Stimulated activated CD4-positive, alpha-beta T cell treated with anti-CD3 and anti-CD28 coated beads, Interleukin-15, amount 100 ng/mL, for 48 hours (primary cell): Measurements from ENCODE around the gene PAFAH2.
"Not testable (repeated sequence)": the region's sequence is repeated elsewhere in the genome, so short reads cannot be mapped to it uniquely, and the experiment has no call there.

ENCODE experiments used
- DNase-seq, 2 donors: peaks; one replicate each; pipeline ENCODE4 v3.0.0-alpha.2; 2020; ENCODE audit warnings: low read depth in 2 of 2

The PAFAH2 gene

GRCh38 chr1:25985171-25985570 is 12.7 kb downstream of the PAFAH2 start:
- DNase-seq = no peak

DNA sequence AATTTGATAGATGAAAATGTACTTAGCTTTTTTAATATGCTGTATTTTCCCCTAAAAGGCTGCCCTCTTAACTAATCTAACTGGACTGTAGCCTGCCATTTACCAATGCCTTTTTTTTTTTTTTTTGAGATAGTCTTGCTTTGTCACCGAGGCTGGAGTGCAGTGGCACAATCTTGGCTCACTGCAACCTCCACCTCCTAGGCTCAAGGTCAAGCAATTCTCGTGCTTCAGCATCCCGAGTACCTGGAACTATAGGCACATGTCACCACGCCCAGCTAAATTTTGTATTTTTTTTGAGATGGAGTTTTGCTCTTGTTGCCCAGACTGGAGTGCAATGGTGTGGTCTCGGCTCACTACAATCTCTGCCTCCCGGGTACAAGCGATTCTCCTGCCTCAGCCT is 18.7 kb downstream of the PAFAH2 start:
- no peak for DNase-seq

DNA sequence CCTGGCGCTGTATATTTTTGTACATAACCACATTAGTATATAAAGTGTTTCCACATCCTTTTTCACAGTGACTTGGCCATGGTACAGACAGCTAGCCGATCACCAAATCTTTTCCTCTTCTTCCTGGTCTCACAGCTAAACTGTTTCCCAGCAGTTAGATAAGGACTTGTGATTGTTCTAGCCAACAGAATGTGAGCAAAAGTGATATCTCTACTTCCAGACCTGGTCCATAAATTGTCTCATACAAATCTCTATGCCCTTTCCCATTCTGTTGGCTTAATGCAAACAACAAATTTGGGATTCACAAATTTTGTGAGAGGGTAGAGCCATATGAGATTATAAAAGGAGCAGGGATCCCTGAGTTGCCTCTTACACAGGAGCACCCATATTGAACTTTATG is 19.5 kb downstream of the PAFAH2 start:
- no peak for DNase-seq

DNA sequence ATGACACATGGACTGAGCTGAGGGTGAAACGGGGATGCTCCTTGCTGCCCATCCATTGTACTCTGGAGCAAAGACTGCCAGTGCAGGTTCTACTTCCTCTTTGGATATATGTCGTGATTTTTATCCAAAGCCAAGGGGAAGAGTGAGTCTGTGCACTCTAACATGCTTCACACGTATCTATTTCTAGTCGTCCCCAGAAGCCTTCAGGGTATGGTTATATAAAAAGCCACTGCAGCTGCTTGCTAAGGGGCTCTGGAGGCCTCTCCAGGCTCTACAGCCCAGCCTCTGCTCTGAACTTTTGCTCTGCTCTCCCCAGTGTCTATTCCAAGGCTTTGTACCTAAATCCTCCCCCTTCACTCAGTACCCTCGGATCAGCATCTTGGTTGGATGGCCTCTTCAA is 20.1 kb downstream of the PAFAH2 start:
- DNase-seq = no peak

GRCh38 chr1:25973610-25974321 is 24.1 kb downstream of the PAFAH2 start:
- no peak for DNase-seq

GRCh38 chr1:25971811-25972180 is 26.1 kb downstream of the PAFAH2 start:
- no peak for DNase-seq

- no peak for DNase-seq
Observed at GRCh38 chr1:25971066-25971810, 26.6 kb downstream of the PAFAH2 start.

DNA sequence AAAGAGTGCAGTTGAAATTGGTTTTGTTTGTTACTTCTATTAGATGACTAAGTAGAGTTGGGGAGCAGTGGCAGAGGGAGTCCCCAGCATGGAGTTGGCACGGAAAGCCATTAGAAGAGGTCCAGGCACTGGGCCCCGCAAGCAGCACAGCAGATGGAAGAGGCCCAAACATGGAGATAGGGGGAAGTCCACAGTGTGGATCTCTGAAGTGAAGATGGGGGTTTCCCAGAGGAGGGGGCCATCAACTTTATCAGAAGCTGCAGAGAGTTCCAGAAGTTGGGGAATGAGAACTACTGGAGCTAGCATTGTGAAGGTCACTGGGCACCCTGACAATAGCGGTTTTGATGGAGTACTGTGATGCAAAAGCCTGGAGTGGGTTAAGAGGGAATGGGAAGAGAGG is 30.6 kb downstream of the PAFAH2 start:
- DNase-seq = no peak

GRCh38 chr1:25959611-25960010 is 38.3 kb downstream of the PAFAH2 start:
- DNase-seq = no peak

DNA sequence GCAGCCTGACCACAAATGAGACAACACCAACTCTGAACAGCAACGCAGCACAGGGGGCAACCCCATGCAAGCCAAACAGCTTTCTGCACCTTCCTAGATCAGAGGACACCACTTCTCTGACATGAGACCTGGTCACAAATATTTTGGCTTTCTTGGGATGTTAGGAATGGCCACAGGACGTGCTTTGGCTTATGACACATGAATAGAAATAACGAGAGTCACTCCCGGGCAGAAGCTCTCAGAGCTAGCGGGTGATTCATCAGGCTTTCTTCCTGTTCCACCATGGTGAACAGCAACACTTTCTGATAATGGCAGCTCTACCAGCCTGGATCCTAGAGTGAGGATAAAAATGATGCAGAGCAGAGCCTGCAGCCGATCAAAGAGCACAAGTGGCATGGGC is 39.4 kb downstream of the PAFAH2 start:
- no peak for DNase-seq

DNA sequence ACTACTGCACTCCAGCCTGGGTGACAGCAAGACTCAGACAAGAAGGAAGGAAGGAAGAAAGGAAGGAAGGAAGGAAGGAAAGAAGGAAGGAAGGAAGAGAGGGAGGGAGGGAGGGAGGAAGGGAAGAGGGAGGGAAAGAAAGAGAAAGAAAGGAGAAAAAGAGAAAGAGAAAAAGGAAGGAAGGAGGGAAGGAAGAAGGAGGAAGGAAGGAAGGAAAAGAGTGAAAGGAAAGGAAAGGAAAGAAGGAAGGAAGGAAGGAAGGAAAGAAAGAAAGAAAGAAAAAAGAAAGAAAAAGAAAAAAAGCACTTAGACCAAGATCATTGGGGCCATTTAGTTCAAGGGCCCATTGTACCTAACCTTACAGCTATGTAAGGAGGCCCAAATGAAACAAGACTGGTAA is 42.3 kb downstream of the PAFAH2 start:
- no peak for DNase-seq

DNA sequence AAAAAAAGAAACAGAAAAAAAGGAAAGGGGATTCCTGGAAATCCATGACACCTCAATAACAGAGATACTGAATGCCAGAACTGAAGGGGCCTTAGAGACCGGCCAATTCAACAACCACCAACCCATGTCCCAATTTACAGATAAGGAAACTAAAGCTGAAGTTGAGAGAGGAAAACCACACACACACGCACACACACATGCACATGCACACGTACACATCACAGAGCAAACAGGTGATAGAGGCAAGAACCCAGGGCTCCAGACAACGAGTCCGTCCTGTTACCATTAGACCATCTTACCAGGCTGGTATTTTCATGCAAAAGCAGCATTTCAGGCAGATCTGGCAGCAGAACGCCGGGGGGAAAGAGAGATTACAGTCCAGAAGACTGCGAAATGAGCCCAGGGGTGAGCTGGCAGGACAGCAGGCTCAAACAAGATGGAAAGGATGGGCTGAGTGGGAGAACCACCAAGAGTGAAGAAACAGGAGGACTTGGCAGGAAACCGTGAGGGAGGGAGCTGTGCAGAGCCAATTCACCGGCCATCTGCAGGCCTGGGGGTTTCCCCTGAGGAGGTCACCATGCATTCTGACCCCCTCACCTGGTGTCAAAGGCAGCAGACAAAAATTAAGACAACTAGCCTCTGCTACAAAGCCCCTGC is 43.5 kb downstream of the PAFAH2 start:
- no peak for DNase-seq

DNA sequence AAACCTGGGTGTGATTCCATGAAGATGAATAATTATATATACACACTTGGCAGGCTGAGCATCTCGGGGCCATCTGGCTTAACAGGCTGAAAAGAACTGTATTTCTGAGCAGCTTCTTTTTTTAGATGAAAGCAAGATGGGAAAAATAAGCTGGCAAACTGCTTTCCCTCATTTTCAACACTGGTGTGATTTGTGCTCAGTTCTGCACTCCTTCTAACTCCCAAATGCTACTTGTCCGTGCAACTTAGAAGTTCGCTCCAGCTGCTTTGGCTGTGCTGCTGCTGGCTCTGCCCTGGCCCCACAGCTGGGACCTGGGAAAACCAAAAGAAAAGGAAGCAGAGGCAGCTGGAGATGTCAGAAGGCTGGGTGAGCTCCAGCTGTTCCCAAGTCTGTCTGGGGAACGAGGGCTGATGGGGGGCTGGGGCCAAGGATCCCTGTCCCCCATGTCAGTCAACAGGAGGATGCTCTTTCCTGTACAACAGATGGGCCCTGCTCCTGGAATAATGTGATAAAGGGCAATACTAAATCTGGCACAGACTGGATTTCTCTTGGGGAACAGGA is 44.9 kb downstream of the PAFAH2 start:
- DNase-seq = no peak

GRCh38 chr1:25948641-25949040 is 49.2 kb downstream of the PAFAH2 start:
- DNase-seq = no peak

- no peak for DNase-seq
Observed at GRCh38 chr1:25947027-25947426, 50.8 kb downstream of the PAFAH2 start.

- DNase-seq = no peak
Observed at GRCh38 chr1:25945761-25946160, 52.1 kb downstream of the PAFAH2 start.

- DNase-seq = no peak
Observed at GRCh38 chr1:25944986-25945385, 52.9 kb downstream of the PAFAH2 start.

GRCh38 chr1:25943511-25943910 is 54.4 kb downstream of the PAFAH2 start:
- DNase-seq = not testable (repeated sequence)

DNA sequence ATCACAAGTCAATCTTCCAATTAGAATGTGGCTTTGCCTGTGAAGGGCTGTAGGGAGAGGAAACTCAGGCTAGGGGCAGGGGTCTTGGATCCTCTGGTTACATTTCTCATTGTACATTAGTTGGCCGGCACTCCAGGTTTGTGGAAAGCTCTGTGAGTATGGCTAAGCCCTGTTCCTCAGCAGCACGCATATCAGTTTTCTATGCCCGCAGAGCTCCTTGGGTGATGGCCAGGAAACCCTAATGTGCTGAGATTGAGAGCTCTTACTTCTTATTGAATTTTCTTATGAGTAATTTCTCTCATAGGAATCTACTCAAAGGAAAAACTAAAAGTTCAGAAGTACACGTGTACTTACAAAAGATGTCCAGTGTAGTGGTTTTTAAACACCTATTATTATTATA is 60.9 kb downstream of the PAFAH2 start:
- no peak for DNase-seq

DNA sequence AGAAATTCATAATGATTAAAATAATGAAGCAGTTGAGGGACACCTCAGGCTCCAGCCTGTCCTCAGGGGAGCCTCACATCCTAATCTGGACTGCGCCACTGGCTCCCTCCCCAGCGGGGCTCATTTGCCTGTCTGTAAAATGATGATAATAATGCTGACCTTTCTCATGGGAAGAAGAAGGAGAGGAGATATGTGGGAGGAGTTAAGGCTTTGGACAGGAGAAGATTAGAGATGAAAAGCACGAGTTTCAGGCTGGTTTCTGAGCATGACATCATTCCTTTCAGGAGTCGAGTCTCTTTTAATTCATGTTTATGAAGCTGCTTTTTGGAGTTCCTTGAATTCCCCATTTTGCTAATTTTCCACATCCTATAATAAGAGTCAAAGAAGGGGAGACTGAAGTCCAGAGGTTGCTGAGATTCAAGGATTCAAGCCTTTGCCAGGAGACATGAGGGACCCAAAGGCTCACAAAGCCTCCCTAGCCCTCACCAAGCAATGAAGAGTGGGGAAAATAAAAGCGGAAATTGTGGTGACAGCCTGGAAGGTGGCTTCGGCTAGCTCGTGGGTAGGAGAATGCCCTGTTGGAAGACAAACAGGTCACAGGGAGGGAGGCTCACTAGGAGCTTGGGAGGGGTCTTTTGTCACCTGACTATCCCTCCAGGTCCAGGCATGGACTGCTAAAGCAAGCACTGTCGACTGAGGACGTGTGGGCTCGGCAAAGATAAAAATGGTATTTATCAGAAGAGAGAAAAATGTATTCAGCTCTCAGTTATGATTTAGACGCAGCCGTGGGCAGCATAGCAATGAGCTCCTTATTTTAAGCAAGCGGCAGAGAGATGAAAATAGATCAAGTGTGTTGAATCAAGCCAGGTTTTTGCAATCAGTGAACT is 64.1 kb downstream of the PAFAH2 start:
- DNase-seq = no peak

- DNase-seq = not testable (repeated sequence)
Observed at GRCh38 chr1:25932811-25933400, 65.0 kb downstream of the PAFAH2 start.
